Peyer's patch (tissue), 4 donors: ENCODE data around the gene SPRED3.

ENCODE experiments used
- POLR2A ChIP-seq, 2 donors: fragments of 450-650 bp; IDR thresholded peaks; one replicate each; pipeline ENCODE4 v1.5.1; 2017; ENCODE audit warnings: antibody characterized with exemption in 2 of 2, mild to moderate bottlenecking in 2 of 2, moderate library complexity in 2 of 2
- TF ChIP-seq, protein P1 (sequence below), 6 experiments: fragments of 450-650 bp in 4 of 6; fragments of 200-600 bp in 2 of 6; sonication (generic) in 1 of 6; IDR thresholded peaks; one replicate each; pipeline ENCODE4 v1.5.1; 2017 to 2019; ENCODE audit warnings: antibody characterized with exemption in 6 of 6, mild to moderate bottlenecking in 3 of 6, moderate library complexity in 1 of 6

DNA sequence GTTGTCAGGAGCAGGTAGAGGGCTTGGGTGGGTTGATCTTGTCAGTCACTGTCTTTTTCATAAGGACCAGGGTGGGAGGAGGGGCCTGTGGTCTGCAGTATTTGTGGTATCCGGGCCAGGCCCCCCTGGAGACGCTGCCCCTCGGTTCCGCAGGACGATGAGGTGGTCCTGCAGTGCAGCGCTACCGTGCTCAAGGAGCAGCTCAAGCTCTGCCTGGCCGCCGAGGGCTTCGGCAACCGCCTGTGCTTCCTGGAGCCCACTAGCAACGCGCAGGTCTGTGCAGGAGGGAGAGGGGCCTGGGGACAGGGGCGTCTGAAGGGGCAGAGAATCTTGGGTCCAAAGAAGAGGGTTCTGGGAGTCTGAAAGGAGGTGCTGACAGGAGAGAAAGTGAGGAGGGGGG, 52.1 kb downstream of the SPRED3 start:
- TF ChIP-seq, protein P1, sequence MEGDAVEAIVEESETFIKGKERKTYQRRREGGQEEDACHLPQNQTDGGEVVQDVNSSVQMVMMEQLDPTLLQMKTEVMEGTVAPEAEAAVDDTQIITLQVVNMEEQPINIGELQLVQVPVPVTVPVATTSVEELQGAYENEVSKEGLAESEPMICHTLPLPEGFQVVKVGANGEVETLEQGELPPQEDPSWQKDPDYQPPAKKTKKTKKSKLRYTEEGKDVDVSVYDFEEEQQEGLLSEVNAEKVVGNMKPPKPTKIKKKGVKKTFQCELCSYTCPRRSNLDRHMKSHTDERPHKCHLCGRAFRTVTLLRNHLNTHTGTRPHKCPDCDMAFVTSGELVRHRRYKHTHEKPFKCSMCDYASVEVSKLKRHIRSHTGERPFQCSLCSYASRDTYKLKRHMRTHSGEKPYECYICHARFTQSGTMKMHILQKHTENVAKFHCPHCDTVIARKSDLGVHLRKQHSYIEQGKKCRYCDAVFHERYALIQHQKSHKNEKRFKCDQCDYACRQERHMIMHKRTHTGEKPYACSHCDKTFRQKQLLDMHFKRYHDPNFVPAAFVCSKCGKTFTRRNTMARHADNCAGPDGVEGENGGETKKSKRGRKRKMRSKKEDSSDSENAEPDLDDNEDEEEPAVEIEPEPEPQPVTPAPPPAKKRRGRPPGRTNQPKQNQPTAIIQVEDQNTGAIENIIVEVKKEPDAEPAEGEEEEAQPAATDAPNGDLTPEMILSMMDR (IDR thresholded peaks at IDR 0.05), result no peak
- TF ChIP-seq POLR2A (IDR thresholded peaks at IDR 0.05), result no peak
